HepG2 (cell line): Measurements from ENCODE around the gene AP3D1. TPM values are rescaled to one million over a fixed set of nuclear protein-coding genes. Genes with fewer than 3 reads are reported as not detected.

Experiments used
- ESRRA ChIP-seq: sonication (generic); formaldehyde crosslinking; IDR thresholded peaks from 2 replicates; pipeline ENCODE4 v1.5.1; 2020; ENCODE audit warnings: mild to moderate bottlenecking, low read depth, missing genetic modification reagents
- HNF4G ChIP-seq, 2 experiments: sonication (generic) in 1 of 2; formaldehyde crosslinking in 1 of 2; IDR thresholded peaks; 2 replicates each; pipeline versions ENCODE4 v1.4.0 to v1.6.1; 2011 to 2020; ENCODE audit warnings: borderline replicate concordance in 2 of 2, low read depth in 2 of 2, mild to moderate bottlenecking in 2 of 2, low read length in 1 of 2, missing genetic modification reagents in 1 of 2, moderate library complexity in 1 of 2
- RFXANK ChIP-seq: IDR thresholded peaks from 2 replicates; pipeline ENCODE4 v1.6.1; 2016
- ZNF598 ChIP-seq: sonication (generic); formaldehyde crosslinking; IDR thresholded peaks from 2 replicates; pipeline ENCODE4 v1.5.1; 2020; ENCODE audit warnings: mild to moderate bottlenecking, missing genetic modification reagents, borderline replicate concordance
- polyA plus RNA-seq, 8 experiments: library from polyadenylated mRNA; depleted of rRNA in 3 of 8; stranded (reverse) in 7 of 8; unstranded in 1 of 8; fragments of >200 nt; fragmentation: Illumina TruSeq in 4 of 8; extraction: Trizol in 4 of 8; gene quantifications; 2 replicates each; pipeline versions ENCODE4 v1.2.1 to v1.2.3, GENCODE V29; 2011 to 2016; ENCODE audit warnings: low read depth in 4 of 8, missing spikeins in 1 of 8, mixed read lengths in 1 of 8; ENCODE audit not compliant: insufficient read depth in 1 of 8
- total RNA-seq, 5 experiments: library from RNA; depleted of rRNA; stranded (reverse); fragments of >200 nt; fragmentation: Illumina TruSeq; extraction: Trizol; gene quantifications; 2 replicates each; pipeline ENCODE4 v1.2.3, GENCODE V29; 2016; ENCODE audit warnings: low read depth in 1 of 5
- TF ChIP-seq, protein P1 (sequence below): sonication (generic); formaldehyde crosslinking; IDR thresholded peaks from 2 replicates; pipeline ENCODE4 v1.5.1; 2020; ENCODE audit warnings: missing genetic modification reagents, mild to moderate bottlenecking, borderline replicate concordance
- TF ChIP-seq, protein P2 (sequence below): sonication (generic); formaldehyde crosslinking; IDR thresholded peaks from 2 replicates; pipeline ENCODE4 v1.4.0; 2020; ENCODE audit warnings: mild to moderate bottlenecking, missing genetic modification reagents
- TF ChIP-seq, protein P3 (sequence below): IDR thresholded peaks from 2 replicates; pipeline ENCODE4 v1.6.1; 2018; ENCODE audit warnings: missing genetic modification reagents
- TF ChIP-seq, protein P4 (sequence below): sonication (generic); formaldehyde crosslinking; IDR thresholded peaks from 2 replicates; pipeline ENCODE4 v1.4.0; 2020; ENCODE audit warnings: mild to moderate bottlenecking, missing genetic modification reagents
- TF ChIP-seq, protein P5 (sequence below): sonication (generic); formaldehyde crosslinking; IDR thresholded peaks from 2 replicates; pipeline ENCODE4 v1.4.0; 2020; ENCODE audit warnings: mild to moderate bottlenecking, missing genetic modification reagents

Gene AP3D1
- total and polyA plus RNA-seq, 2 of the 13 experiments (the other 11 are each of a cell fraction or from before 2014, with no cell fraction given) = 68.0 to 82.6 TPM

DNA sequence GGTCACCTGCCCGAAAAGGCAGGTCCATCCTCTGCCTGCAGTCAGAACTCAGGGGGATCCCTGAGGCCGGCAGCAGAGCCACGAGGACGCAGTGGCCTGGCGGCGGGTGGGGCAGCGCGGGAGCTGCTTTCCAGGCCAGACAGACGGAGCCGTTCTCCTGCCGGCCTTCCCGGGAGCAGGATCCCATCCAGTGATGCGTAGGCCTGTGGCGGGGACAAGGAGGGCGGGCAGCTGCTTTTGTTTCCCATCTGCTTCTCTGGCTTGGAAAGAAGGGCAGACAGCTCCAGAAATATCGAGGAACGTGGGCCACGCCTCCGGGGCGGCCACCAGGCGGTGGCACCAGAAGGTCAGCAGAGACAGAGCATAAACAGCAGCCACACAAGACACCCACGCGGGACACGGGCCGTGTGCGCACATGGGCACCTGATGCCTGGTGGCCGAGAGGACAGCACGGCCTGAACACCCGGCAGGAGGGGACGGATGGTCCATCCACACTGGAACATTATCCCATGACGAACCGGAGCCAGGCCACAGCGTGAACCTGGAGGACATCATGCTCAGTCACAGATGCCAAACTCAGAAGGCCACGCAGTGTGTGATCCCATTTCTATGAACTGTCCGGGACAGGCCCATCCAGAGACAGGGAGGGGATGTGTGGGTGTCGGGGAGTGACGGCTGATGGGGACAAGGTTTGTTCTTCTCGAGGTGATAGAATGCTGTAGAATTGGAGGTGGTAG lies 86.4 kb downstream of the AP3D1 start (continued):
- TF ChIP-seq, protein P1, sequence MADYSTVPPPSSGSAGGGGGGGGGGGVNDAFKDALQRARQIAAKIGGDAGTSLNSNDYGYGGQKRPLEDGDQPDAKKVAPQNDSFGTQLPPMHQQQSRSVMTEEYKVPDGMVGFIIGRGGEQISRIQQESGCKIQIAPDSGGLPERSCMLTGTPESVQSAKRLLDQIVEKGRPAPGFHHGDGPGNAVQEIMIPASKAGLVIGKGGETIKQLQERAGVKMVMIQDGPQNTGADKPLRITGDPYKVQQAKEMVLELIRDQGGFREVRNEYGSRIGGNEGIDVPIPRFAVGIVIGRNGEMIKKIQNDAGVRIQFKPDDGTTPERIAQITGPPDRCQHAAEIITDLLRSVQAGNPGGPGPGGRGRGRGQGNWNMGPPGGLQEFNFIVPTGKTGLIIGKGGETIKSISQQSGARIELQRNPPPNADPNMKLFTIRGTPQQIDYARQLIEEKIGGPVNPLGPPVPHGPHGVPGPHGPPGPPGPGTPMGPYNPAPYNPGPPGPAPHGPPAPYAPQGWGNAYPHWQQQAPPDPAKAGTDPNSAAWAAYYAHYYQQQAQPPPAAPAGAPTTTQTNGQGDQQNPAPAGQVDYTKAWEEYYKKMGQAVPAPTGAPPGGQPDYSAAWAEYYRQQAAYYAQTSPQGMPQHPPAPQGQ (CRISPR knock-in tag) = no peak
- TF ChIP-seq ZNF598 = peak; percentile 62; the same call in 1 of the 2 replicates
- TF ChIP-seq, protein P2, sequence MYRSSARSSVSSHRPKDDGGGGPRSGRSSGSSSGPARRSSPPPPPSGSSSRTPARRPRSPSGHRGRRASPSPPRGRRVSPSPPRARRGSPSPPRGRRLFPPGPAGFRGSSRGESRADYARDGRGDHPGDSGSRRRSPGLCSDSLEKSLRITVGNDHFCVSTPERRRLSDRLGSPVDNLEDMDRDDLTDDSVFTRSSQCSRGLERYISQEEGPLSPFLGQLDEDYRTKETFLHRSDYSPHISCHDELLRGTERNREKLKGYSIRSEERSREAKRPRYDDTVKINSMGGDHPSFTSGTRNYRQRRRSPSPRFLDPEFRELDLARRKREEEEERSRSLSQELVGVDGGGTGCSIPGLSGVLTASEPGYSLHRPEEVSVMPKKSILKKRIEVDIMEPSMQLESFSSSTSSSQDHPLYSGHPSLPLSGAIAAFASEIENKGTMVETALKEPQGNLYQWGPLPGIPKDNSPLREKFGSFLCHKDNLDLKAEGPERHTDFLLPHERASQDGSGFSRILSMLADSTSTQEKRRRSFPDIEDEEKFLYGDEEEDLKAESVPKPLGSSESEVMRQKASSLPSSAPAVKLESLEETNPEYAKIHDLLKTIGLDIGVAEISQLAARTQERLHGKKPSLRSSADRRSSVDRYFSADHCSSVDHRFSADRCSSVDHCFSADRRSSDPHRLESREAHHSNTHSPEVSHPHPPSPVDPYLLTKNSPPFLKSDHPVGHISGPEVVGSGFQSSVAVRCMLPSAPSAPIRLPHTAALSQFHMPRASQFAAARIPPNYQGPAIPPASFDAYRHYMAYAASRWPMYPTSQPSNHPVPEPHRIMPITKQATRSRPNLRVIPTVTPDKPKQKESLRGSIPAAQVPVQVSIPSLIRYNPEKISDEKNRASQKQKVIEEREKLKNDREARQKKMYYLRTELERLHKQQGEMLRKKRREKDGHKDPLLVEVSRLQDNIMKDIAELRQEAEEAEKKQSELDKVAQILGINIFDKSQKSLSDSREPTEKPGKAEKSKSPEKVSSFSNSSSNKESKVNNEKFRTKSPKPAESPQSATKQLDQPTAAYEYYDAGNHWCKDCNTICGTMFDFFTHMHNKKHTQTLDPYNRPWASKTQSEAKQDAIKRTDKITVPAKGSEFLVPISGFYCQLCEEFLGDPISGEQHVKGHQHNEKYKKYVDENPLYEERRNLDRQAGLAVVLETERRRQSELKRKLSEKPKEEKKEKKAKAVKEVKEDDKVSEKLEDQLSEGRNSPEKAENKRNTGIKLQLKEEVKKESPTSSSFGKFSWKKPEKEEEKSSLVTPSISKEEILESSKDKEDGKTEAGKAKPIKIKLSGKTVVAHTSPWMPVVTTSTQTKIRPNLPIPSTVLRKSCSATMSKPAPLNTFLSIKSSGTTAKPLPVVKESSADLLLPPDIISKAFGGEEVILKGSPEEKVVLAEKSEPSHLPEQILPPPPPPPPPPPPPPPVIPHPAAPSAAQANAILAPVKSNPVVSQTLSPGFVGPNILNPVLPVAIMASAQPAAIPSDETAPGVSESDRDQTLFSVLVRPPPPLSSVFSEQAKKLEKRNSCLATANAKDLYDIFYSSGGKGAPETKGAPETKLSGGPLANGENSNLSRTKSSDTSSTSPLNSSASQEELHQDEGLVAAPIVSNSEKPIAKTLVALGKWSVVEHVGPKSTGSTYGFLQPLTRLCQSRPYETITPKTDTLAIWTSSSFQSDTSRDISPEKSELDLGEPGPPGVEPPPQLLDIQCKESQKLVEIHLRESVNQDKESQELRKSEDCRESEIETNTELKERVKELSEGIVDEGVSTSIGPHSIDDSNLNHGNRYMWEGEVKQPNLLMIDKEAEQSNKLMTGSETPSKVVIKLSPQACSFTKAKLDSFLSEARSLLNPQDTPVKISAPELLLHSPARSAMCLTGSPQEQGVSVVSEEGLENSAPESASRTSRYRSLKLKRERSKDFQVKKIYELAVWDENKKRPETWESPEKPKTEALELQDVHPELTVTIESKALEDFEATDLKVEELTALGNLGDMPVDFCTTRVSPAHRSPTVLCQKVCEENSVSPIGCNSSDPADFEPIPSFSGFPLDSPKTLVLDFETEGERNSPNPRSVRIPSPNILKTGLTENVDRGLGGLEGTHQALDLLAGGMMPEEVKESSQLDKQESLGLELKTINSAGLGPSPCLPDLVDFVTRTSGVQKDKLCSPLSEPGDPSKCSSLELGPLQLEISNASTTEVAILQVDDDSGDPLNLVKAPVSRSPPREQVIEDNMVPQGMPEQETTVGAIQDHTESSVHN (CRISPR knock-in tag) = no peak
- no peak for TF ChIP-seq HNF4G (IDR thresholded peaks at IDR 0.05; ENCODE audit: borderline replicate concordance, low read depth, low read length)
- TF ChIP-seq HNF4G (CRISPR knock-in tag; IDR thresholded peaks at IDR 0.05; ENCODE audit: borderline replicate concordance, low read depth) = no peak
- TF ChIP-seq, protein P3, sequence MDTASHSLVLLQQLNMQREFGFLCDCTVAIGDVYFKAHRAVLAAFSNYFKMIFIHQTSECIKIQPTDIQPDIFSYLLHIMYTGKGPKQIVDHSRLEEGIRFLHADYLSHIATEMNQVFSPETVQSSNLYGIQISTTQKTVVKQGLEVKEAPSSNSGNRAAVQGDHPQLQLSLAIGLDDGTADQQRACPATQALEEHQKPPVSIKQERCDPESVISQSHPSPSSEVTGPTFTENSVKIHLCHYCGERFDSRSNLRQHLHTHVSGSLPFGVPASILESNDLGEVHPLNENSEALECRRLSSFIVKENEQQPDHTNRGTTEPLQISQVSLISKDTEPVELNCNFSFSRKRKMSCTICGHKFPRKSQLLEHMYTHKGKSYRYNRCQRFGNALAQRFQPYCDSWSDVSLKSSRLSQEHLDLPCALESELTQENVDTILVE (CRISPR knock-in tag) = no peak
- TF ChIP-seq ESRRA (CRISPR knock-in tag) = no peak
- no peak for TF ChIP-seq RFXANK (CRISPR knock-in tag)
- TF ChIP-seq, protein P4, sequence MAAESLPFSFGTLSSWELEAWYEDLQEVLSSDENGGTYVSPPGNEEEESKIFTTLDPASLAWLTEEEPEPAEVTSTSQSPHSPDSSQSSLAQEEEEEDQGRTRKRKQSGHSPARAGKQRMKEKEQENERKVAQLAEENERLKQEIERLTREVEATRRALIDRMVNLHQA (CRISPR knock-in tag) = no peak
- TF ChIP-seq, protein P5, sequence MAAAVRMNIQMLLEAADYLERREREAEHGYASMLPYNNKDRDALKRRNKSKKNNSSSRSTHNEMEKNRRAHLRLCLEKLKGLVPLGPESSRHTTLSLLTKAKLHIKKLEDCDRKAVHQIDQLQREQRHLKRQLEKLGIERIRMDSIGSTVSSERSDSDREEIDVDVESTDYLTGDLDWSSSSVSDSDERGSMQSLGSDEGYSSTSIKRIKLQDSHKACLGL (CRISPR knock-in tag) = 0 out of 2 replicates have a peak, but pooled peaks have one; percentile 57
